OCI-LY3 (cell line): ENCODE measurements around the gene ABL2.
"Not testable (repeated sequence)": the region's sequence is repeated elsewhere in the genome, so short reads cannot be mapped to it uniquely, and the experiment has no call there.

Experiments
- H2AFZ ChIP-seq: fragments of 200-600, 300-600 bp; shearing (Covaris generic); 2 replicates; pipeline ENCODE4 v1.6.0; 2014; ENCODE audit warnings: antibody characterized with exemption, low read depth, low read length
- H3K27ac ChIP-seq: fragments of 200-600, 300-600 bp; sonication (generic); 2 replicates; pipeline ENCODE4 v1.5.1; 2014; ENCODE audit warnings: mild to moderate bottlenecking, low read length, moderate library complexity, mixed read lengths
- H3K27me3 ChIP-seq: fragments of 200-600, 300-600 bp; sonication (generic); 2 replicates; pipeline ENCODE4 v1.6.1; 2014; ENCODE audit warnings: low read depth, low read length, mixed read lengths
- H3K36me3 ChIP-seq: fragments of 200-600, 300-600 bp; sonication (generic); replicated peaks from 2 replicates; pipeline ENCODE3; 2014; ENCODE audit warnings: low read depth, low read length, mixed read lengths
- H3K4me1 ChIP-seq: fragments of 300-600, 200-600 bp; sonication (generic); 2 replicates; pipeline ENCODE4 v1.6.1; 2014; ENCODE audit warnings: low read length, mixed read lengths
- H3K4me2 ChIP-seq: fragments of 200-600, 300-600 bp; sonication (generic); 2 replicates; pipeline ENCODE4 v1.6.1; 2014; ENCODE audit warnings: low read length, mixed read lengths
- H3K4me3 ChIP-seq: fragments of 300-600, 200-600 bp; sonication (generic); 2 replicates; pipeline ENCODE4 v1.5.1; 2014; ENCODE audit warnings: antibody characterized with exemption, mild to moderate bottlenecking, low read length, moderate library complexity
- H3K79me2 ChIP-seq: fragments of 300-600, 200-600 bp; shearing (Covaris generic); 2 replicates; pipeline ENCODE4 v1.6.1; 2014; ENCODE audit warnings: mild to moderate bottlenecking, low read length, mixed read lengths
- H3K9ac ChIP-seq: fragments of 300-600, 200-600 bp; shearing (Covaris generic); 2 replicates; pipeline ENCODE4 v1.6.0; 2014; ENCODE audit warnings: mild to moderate bottlenecking, low read length, moderate library complexity
- H3K9me3 ChIP-seq: fragments of 200-600, 300-600 bp; shearing (Covaris generic); 2 replicates; pipeline ENCODE4 v1.6.1; 2014; ENCODE audit warnings: low read length, mixed read lengths; ENCODE audit not compliant: insufficient read depth
- H4K20me1 ChIP-seq: fragments of 200-600, 300-600 bp; sonication (generic); 2 replicates; pipeline ENCODE4 v1.6.1; 2016; ENCODE audit warnings: low read length, mixed read lengths; ENCODE audit not compliant: insufficient read depth
- EZH2phosphoT487 ChIP-seq: fragments of 200-600 bp; shearing (Covaris generic); IDR thresholded peaks from 2 replicates; pipeline ENCODE4 v1.6.1; 2018; ENCODE audit warnings: antibody characterized with exemption, mixed run types, low read depth
- TF ChIP-seq, protein P1 (sequence below): fragments of 200-600, 300-600 bp; sonication (generic); IDR thresholded peaks from 2 replicates; pipeline ENCODE4 v1.5.1; 2014; ENCODE audit warnings: antibody characterized with exemption, low read length, low read depth

ABL2 gene

DNA sequence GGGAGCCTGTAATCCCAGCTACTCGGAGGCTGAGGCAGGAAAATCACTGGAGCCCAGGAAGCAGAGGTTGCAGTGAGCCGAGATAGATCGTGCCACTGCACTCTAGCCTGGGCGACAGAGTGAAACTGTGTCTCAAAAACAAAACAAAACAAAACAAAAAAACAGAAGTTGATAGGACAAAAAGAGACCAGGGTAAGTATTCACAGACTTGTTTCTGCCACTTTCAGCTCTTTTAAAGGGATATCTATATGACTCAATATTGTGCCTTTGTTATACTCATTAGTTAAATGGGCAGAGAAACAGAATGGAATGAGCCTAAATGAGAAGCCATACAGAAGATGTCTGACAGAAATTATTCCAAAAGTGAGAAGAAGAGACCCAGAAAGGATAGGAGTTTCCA is 23.1 kb upstream of the ABL2 start:
- Histone ChIP-seq H3K27ac (no peak overlapping the region), H3K79me2 (no peaks in the 10 kb centered on the region), H3K27me3 (no peaks in the 10 kb centered on the region), H3K4me1 (no peaks in the 10 kb centered on the region), H3K4me3 (no peak overlapping the region), H3K4me2 (no peak overlapping the region), H4K20me1 (no peaks in the 10 kb centered on the region), H3K9me3 (no peaks in the 10 kb centered on the region), H2AFZ (no peak overlapping the region), H3K9ac (no peak overlapping the region), H3K36me3 (no peaks in the 10 kb centered on the region)
- TF ChIP-seq EZH2phosphoT487, result no peak
- TF ChIP-seq, protein P1, sequence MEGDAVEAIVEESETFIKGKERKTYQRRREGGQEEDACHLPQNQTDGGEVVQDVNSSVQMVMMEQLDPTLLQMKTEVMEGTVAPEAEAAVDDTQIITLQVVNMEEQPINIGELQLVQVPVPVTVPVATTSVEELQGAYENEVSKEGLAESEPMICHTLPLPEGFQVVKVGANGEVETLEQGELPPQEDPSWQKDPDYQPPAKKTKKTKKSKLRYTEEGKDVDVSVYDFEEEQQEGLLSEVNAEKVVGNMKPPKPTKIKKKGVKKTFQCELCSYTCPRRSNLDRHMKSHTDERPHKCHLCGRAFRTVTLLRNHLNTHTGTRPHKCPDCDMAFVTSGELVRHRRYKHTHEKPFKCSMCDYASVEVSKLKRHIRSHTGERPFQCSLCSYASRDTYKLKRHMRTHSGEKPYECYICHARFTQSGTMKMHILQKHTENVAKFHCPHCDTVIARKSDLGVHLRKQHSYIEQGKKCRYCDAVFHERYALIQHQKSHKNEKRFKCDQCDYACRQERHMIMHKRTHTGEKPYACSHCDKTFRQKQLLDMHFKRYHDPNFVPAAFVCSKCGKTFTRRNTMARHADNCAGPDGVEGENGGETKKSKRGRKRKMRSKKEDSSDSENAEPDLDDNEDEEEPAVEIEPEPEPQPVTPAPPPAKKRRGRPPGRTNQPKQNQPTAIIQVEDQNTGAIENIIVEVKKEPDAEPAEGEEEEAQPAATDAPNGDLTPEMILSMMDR, result no peak

DNA sequence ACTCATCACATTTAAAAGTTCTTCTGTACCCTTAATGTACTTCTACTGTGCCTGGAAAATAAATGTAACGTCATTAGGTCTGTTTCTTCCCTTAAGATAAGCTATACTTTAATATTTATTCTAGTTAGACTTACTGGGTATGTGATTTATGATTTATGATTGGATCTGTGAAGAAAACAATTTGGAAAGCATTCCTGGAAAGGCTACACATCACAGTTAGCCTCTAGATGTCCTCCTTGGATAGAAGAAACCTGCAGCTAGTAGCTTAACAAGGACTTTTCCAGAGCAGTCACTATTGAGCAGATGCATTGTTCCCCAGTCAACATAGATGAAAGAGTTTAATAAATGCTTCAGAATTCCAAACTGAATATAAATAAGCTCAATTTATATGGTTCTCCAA is 22.2 kb upstream of the ABL2 start:
- H2AFZ ChIP-seq, result no peak overlapping the region
- H3K4me3 ChIP-seq, result no peak overlapping the region
- no peaks in the 10 kb centered on the region for H4K20me1 ChIP-seq
- H3K9me3 ChIP-seq, result no peaks in the 10 kb centered on the region
- H3K27ac ChIP-seq, result no peak overlapping the region
- H3K36me3 ChIP-seq, result no peaks in the 10 kb centered on the region
- no peaks in the 10 kb centered on the region for H3K79me2 ChIP-seq
- no peak overlapping the region for H3K4me2 ChIP-seq
- TF ChIP-seq, protein P1, result peak; percentile 51
- TF ChIP-seq EZH2phosphoT487, result no peak
- no peak overlapping the region for H3K9ac ChIP-seq
- H3K27me3 ChIP-seq, result no peaks in the 10 kb centered on the region
- no peaks in the 10 kb centered on the region for H3K4me1 ChIP-seq

- Histone ChIP-seq H2AFZ (no peak overlapping the region), H3K9me3 (no peaks in the 10 kb centered on the region), H3K27me3 (no peaks in the 10 kb centered on the region), H3K4me2 (no peak overlapping the region), H3K27ac (no peak overlapping the region), H3K79me2 (no peaks in the 10 kb centered on the region), H4K20me1 (no peaks in the 10 kb centered on the region), H3K4me3 (no peak overlapping the region), H3K36me3 (no peaks in the 10 kb centered on the region), H3K4me1 (no peaks in the 10 kb centered on the region), H3K9ac (no peak overlapping the region)
- TF ChIP-seq, protein P1, result no peak
- no peak for TF ChIP-seq EZH2phosphoT487
Observed at GRCh38 chr1:179247923-179248322, 18.4 kb upstream of the ABL2 start.

- not testable (repeated sequence) for H3K36me3 ChIP-seq, H4K20me1 ChIP-seq, H2AFZ ChIP-seq, H3K4me2 ChIP-seq, H3K27me3 ChIP-seq, H3K4me3 ChIP-seq, H3K9ac ChIP-seq, H3K4me1 ChIP-seq, H3K79me2 ChIP-seq, H3K27ac ChIP-seq, H3K9me3 ChIP-seq
Observed at GRCh38 chr1:179245426-179245825, 15.9 kb upstream of the ABL2 start.

- Histone ChIP-seq H3K27me3 (no peaks in the 10 kb centered on the region), H3K9me3 (no peaks in the 10 kb centered on the region), H3K79me2 (no peaks in the 10 kb centered on the region), H3K4me1 (no peaks in the 10 kb centered on the region), H3K4me2 (no peak overlapping the region), H3K9ac (no peak overlapping the region), H2AFZ (no peak overlapping the region), H3K27ac (no peak overlapping the region), H3K36me3 (no peaks in the 10 kb centered on the region), H3K4me3 (no peak overlapping the region), H4K20me1 (no peaks in the 10 kb centered on the region)
- TF ChIP-seq EZH2phosphoT487, result no peak
- TF ChIP-seq, protein P1, result no peak
Observed at GRCh38 chr1:179241530-179242097, 12.1 kb upstream of the ABL2 start.
